Peyer's patch (tissue), 4 donors: ENCODE data around the gene CAMSAP1.

Experiments
- POLR2A ChIP-seq, 2 donors: fragments of 450-650 bp; IDR thresholded peaks; one replicate each; pipeline ENCODE4 v1.5.1; 2017; ENCODE audit warnings: antibody characterized with exemption in 2 of 2, mild to moderate bottlenecking in 2 of 2, moderate library complexity in 2 of 2
- TF ChIP-seq, protein P1 (sequence below), 6 experiments: fragments of 450-650 bp in 4 of 6; fragments of 200-600 bp in 2 of 6; sonication (generic) in 1 of 6; IDR thresholded peaks; one replicate each; pipeline ENCODE4 v1.5.1; 2017 to 2019; ENCODE audit warnings: antibody characterized with exemption in 6 of 6, mild to moderate bottlenecking in 3 of 6, moderate library complexity in 1 of 6

GRCh38 chr9:135928074-135928730 is 20.9 kb upstream of the CAMSAP1 start:
- TF ChIP-seq, protein P1, sequence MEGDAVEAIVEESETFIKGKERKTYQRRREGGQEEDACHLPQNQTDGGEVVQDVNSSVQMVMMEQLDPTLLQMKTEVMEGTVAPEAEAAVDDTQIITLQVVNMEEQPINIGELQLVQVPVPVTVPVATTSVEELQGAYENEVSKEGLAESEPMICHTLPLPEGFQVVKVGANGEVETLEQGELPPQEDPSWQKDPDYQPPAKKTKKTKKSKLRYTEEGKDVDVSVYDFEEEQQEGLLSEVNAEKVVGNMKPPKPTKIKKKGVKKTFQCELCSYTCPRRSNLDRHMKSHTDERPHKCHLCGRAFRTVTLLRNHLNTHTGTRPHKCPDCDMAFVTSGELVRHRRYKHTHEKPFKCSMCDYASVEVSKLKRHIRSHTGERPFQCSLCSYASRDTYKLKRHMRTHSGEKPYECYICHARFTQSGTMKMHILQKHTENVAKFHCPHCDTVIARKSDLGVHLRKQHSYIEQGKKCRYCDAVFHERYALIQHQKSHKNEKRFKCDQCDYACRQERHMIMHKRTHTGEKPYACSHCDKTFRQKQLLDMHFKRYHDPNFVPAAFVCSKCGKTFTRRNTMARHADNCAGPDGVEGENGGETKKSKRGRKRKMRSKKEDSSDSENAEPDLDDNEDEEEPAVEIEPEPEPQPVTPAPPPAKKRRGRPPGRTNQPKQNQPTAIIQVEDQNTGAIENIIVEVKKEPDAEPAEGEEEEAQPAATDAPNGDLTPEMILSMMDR (IDR thresholded peaks at IDR 0.05): no peak
- TF ChIP-seq POLR2A (IDR thresholded peaks at IDR 0.05): no peak
